Neural cell (in vitro differentiated cells): ENCODE results near the gene DECR2.

Source experiments
- CTCF ChIP-seq: fragments of 450-650 bp; IDR thresholded peaks from 2 replicates; pipeline ENCODE4 v1.5.1; 2014; ENCODE audit warnings: antibody characterized with exemption, mild to moderate bottlenecking, moderate library complexity; ENCODE audit not compliant: poor library complexity, severe bottlenecking
- EZH2 ChIP-seq: fragments of 200-600, 300-800 bp; shearing (Covaris generic), sonication (generic); IDR thresholded peaks from 2 replicates; pipeline ENCODE4 v1.6.1; 2014; ENCODE audit warnings: antibody characterized with exemption, low read length, borderline replicate concordance, mild to moderate bottlenecking; ENCODE audit not compliant: insufficient read depth, poor library complexity, severe bottlenecking
- MXI1 ChIP-seq: fragments of 450-650 bp; conservative IDR thresholded peaks from 2 replicates; pipeline ENCODE4 v1.6.1; 2014; ENCODE audit warnings: antibody characterized with exemption, mild to moderate bottlenecking; ENCODE audit not compliant: poor library complexity, severe bottlenecking

GRCh38 chr16:427250-427649 lies 25.6 kb downstream of the DECR2 start:
- TF ChIP-seq CTCF (no peak), EZH2 (no peak), MXI1 (no peak)
